HL-60 (cell line): ENCODE data around the gene ASB8.

Experiments used
- CTCF ChIP-seq: IDR thresholded peaks from one replicate; pipeline ENCODE4 v1.5.1; 2011; ENCODE audit warnings: low read length, control low read depth, inconsistent platforms; ENCODE audit not compliant: insufficient read depth
- GABPA ChIP-seq: IDR thresholded peaks from 2 replicates; pipeline ENCODE4 v1.6.1; 2012; ENCODE audit warnings: low read depth
- POLR2AphosphoS5 ChIP-seq: IDR thresholded peaks from 2 replicates; pipeline ENCODE4 v1.6.1; 2012; ENCODE audit warnings: low read depth
- REST ChIP-seq: IDR thresholded peaks from 2 replicates; pipeline ENCODE4 v1.6.1; 2012; ENCODE audit warnings: low read depth; ENCODE audit not compliant: insufficient replicate concordance
- SPI1 ChIP-seq: IDR thresholded peaks from 2 replicates; pipeline ENCODE4 v1.6.1; 2012; ENCODE audit warnings: low read depth, mild to moderate bottlenecking, borderline replicate concordance

GRCh38 chr12:48119834-48120195, 37.5 kb downstream of the ASB8 start:
- no peak for TF ChIP-seq CTCF
- TF ChIP-seq POLR2AphosphoS5, result no peak
- TF ChIP-seq GABPA, result no peak
- no peak for TF ChIP-seq REST
- TF ChIP-seq SPI1, result no peak
